GM12891 (cell line): ENCODE measurements around the gene ZSWIM3.

ENCODE experiments used
- POLR2A ChIP-seq: IDR thresholded peaks from 2 replicates; pipeline ENCODE4 v1.6.1; 2011; ENCODE audit warnings: low read depth, low read length, control low read depth
- POLR2AphosphoS5 ChIP-seq: IDR thresholded peaks from 2 replicates; pipeline ENCODE4 v1.6.1; 2011; ENCODE audit warnings: low read depth, low read length, control low read depth
- SPI1 ChIP-seq: IDR thresholded peaks from 2 replicates; pipeline ENCODE4 v1.6.1; 2011; ENCODE audit warnings: low read depth, low read length, control low read depth
- TAF1 ChIP-seq: IDR thresholded peaks from 2 replicates; pipeline ENCODE4 v1.6.1; 2011; ENCODE audit warnings: low read depth, low read length, control low read depth

DNA sequence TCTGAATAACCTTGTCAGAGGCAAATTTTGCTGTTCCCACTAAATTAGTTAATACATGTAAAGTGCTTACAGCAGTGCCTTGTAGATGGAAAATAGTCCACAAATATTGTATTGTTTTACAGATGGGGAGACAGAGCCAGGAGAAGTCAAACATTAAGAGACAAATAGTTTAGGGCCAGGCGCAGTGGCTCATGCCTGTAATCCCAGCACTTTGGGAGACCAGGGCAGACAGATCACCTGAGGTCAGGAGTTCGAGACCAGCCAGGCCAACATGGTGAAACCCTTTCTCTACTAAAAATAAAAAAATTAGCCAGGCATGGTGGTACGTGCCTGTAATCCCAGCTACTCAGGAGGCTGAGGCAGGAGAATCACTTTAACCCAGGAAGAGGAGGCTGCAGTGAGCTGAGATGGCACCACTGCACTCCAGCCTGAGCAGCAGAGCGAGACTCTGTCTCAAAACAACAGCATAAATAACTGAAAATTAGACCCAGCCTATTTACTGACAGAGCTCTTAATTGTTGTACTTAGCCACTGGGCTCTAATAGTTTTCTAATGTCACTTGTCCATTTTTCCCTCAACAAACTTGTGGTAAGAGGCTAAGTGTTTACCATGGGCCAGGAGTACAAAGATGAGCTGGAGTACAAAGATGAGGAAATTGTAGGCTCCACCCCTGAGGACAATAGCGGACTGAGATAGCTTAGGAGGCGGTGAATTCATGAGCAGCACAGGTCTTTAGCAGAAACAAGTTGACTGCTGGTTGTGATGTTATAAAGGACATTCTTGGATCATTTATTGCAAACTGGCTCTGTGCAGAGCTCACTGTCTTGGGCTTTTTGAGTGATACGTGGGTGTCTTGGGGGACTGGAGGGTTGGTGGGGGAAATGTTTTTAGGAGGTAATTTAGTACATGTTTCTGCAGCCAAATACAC is 6.4 kb downstream of the ZSWIM3 start:
- TF ChIP-seq POLR2AphosphoS5 (no peak), POLR2A (no peak), TAF1 (no peak), SPI1 (no peak)
